T-helper 22 cell (primary cell): Measurements from ENCODE around the gene IDH1.
"Not testable (repeated sequence)": the region's sequence is repeated elsewhere in the genome, so short reads cannot be mapped to it uniquely, and the experiment has no call there.

Experiments used
- DNase-seq: peaks from one replicate; pipeline ENCODE4 v3.0.0-alpha.2; 2020; ENCODE audit warnings: low read depth

IDH1 gene

DNA sequence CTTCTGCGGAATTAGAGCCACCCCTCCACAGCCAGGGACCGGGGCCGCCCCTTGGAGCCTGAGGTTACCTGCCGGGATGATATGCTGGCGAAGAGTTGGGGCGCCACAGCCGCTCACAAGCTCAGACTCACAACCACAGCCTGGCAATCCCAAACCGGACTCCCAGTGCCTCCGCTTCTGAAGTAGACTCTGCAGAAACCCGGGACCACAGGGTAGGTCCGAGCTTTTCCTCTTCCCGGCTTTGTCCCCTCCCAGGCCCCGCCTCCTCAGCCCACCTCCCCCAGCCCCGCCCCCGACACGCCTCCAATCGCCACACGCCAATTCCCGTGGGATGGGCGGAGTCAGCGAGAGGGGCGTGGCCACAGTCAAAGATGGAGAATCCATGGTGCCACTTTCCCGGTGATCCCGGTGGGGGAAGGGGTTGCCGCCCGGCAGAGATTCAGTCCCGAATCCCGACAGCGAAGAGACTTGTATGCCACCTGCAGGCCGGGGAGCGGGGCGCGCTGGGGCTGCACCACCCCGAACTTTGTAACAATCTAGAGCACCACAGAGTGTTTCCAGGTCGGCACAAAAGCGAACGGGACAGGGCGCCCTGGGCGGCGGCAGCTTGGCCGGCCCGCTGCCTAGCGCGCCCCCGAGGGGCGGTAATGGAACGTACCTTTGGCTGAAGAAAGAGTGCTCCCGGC lies at the start of gene IDH1:
IDH1 (minus strand) TSS at position 201 of the 686 bp plus-strand sequence. CDS start 3,520 bp downstream, outside the sequence.
- DNase-seq: peak; percentile 85

- no peak for DNase-seq
Measured at GRCh38 chr2:208304157-208304556, 49.3 kb upstream of the IDH1 start.

DNA sequence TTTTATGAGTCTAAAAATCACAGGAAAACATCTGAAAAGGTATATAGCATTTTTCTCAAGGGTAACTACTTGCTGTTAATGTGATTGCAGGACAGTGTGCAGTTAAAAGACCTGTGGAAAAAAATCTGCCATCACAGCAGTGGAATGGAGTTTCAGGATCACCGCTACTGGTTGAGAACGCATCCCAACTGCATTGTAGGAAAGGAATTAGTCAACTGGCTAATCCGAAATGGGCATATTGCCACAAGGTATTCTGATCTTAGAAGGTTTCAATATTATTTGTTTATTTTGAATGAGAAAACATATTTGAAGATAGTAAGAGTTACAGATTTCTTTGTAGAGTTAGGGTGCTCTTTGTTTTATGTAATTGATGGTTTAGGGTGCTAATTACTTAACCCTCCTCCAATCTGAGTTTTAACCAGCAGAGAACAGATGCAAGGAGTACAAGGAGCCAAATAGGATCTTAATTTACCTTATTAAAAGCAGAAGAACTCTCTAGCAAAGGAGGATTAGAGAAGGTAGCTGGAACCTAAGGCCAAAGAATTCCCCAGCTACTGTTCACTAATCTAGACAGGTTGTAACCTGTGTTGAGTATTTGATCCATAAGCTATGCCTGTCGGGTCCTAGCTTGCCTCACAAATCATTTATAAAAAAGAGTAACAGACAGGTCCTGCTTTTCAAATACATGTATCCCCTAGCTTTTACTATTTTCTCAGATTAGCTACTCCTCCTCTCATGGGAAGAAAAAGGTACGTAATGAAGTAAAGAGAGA lies 46.2 kb upstream of the IDH1 start:
- no peak for DNase-seq

DNA sequence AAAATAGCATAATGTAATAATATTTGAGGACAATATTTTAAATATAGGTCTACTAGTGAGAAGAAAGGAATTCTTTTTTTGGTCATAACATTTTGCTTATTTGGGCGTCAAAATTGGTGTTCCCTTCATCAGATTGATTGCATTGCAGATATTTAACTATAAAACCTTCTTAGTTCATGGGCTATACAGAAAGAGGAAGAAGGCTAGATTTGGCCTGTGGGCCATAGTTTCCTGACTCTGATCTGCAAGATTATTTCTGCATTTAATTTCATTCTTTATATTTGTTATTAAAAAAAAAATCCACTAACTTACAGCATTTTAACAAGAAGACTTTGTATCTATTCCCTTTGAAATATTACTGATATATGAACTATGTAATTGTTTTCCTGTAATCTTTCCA lies 43.1 kb upstream of the IDH1 start:
- DNase-seq: no peak

DNA sequence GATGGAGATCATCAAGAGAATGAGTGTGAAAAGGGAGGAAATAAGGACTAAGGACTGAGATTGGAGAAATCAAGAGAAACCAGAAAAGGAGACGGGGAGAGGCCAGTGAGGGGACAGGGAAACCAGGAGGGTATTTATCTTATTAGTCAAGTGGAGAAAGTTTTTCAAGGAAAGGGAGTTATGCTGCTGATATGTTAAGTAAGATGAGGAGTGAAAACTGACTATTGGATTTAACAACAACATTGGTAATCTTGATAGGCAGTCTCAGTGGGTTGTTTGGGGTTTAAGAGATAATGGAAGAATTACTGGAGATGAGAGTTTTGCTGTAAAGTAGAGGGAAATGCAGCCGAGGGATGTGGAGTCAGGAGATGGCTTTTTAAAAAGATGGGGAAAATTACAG lies 41.7 kb upstream of the IDH1 start:
- no peak for DNase-seq

GRCh38 chr2:208295834-208296233 lies 41.0 kb upstream of the IDH1 start:
- DNase-seq: no peak

- DNase-seq: no peak
Measured at GRCh38 chr2:208294482-208295024, 39.7 kb upstream of the IDH1 start.

- DNase-seq: no peak
Measured at GRCh38 chr2:208285853-208286252, 31.0 kb upstream of the IDH1 start.

DNA sequence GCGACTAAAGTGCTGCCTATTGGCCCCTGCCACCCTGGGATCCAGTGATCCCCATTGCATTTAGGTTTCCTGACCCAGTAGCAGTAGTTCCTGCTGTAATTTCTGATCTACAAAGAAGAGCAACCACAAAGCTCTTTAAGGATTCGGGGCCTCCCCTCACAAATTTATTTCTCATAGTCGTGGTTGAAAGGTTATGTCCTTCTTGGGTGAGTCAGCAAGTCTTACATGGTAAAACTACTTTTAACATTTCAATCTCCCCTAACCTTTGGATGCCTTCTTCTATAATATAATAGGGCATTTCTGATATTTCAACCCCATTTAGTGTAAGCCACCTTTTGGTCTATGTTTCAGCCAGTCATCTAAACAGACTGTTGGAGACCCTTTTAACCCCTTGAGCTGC lies 26.1 kb upstream of the IDH1 start:
- DNase-seq: no peak

GRCh38 chr2:208280234-208280633 lies 25.4 kb upstream of the IDH1 start:
- no peak for DNase-seq

DNA sequence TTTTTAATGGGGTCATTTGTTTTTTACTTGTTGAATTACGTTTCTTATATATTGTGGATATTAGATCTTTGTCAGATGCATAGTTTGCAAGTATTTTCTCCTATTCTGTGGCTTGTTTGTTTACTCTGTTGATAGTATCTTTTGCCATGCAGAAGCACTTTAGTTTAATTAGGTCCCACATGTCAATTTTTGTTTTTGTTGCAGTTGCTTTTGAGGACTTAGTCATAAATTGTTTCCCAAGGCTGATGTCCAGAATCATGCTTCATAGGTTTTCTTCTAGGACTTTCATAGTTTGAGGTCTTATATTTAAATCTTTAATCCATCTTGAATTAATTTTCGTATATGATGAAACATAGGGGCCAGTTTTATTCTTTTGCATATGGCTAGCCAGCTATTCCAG lies 24.4 kb upstream of the IDH1 start:
- no peak for DNase-seq

- DNase-seq: no peak
Measured at GRCh38 chr2:208278549-208278948, 23.7 kb upstream of the IDH1 start.

- no peak for DNase-seq
Measured at GRCh38 chr2:208274748-208275147, 19.9 kb upstream of the IDH1 start.

DNA sequence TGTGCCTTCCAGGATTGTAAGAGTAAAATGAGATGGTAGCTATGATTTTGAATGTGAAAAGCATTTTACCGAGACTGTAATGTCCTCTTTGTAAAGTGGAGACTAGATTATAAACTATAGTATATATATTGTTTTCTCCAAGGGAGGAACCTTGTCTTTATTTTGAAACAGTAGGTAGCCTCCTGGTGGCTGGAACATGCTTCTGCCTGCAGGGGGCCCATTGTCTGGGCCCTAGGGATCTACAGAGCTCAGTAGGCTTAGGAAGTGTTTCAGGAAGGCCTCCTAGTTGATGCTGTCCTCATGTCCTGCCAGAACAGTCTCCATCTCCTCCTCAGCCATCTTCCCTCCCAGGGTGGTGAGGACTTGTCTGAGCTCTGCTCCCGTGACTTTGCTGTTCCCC lies 14.2 kb upstream of the IDH1 start:
- DNase-seq: no peak

GRCh38 chr2:208268156-208268952 lies 13.5 kb upstream of the IDH1 start:
- DNase-seq: no peak

- DNase-seq: not testable (repeated sequence)
Measured at GRCh38 chr2:208267526-208267925, 12.7 kb upstream of the IDH1 start.

DNA sequence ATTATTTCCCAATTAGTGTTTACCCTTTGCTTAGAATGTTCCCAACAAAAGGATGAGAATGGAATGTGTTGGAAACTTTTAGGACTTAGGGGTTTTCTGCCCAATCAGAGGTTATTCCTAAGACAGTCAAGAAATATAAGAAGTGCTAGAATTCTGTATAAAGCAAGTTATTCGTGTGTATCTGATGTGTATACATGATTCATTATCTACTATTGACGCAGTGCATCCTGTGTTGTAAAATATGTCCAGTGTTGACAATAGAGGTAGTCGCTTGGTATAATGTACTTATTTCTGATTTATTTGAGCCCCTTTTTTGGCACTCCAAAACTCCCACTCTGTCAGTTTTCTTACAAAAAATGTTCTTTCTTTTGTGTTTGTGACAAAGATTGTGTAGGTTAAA lies 12.1 kb upstream of the IDH1 start:
- DNase-seq: no peak

DNA sequence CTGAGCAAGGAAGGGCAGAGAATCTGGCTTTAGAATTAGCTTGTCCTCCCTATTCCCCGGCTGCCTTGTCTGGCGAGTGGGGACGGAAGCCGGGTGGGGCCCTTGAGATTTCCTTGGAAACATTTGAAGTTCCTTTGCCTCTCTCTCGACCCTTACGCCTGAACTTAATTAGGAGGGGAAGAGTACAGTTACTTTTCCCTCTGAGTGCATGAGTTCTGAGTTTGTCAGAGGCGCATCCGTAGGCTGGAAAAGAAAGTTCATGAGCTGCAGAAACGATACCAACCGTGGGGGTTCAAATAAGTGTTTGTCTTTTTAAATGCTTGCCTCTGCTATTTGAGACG lies 11.7 kb upstream of the IDH1 start:
- no peak for DNase-seq

DNA sequence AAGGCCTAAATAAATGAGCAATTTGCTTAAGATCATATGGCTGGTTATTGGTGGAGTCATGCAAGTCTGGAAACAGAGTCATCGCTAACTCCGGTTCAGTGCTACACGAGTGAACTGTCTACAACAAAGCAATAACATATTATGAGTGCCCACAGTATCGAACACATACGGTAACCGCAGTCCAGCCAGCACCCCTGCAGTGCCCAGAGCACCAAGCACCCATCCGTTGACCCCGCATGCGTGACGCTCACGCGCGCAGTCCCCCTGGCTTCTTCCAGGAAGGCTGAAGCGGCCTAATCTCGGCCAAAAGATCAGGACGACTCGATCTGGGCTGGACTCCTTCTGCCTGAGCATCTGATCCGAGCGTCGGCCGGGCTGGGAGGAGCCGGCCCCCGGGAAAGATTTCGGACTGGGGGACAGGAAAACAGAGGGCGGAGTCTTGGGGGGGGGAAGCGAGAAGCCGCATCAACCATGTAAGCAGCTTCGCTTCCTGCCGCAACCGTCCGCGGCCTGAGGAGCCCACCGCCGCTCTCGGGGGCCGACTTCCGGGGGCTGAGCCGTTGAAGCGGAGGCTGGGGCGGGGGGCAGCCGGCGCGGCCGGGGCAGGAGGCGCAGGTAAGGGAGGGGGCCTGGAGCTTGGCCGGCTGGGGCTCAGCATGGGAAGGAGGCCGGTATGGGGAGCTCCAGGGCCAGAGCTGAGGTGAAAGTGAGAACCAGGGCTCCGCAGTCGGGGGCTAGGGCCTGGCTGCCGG lies 11.1 kb upstream of the IDH1 start, which contains the start of gene PIKFYVE:
PIKFYVE (plus strand) TSS at position 455 of the 752 bp plus-strand sequence. CDS start 5,265 bp downstream, outside the sequence.
- peak; percentile 83 for DNase-seq

DNA sequence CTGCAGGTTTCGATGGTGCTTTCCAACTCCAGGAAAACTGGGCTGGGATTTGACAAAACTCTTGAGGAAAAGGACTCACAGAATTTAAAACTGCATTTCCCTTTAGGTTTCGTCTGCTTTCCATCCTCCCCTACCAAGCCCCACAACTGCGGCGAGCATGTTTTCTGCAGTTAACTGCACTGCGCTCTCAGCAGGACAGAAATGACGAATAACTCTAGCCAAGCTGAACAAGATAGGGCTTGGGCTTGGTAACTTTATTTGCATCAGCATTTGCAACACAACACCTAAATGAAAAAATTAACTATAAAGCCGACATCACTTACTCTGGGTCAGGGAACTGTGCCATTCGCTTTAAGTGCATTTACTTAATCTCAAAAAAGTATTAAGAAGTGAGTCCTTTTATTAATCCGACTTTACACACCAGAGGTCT lies 10.5 kb upstream of the IDH1 start:
- DNase-seq: peak; percentile 18
